Trophoblast cell (in vitro differentiated cells and primary cell): ENCODE results near the gene RABAC1.

Experiments
- DNase-seq, 2 donors: peaks; one replicate each; pipeline ENCODE4 v3.0.0-alpha.2; 2016
- H2AFZ ChIP-seq: 2 replicates; pipeline ENCODE4 v1.6.1; 2013; ENCODE audit warnings: low read length, moderate library complexity, mild to moderate bottlenecking; ENCODE audit not compliant: insufficient read depth, poor library complexity
- H2AK5ac ChIP-seq: 2 replicates; pipeline ENCODE4 v1.6.1; 2013; ENCODE audit warnings: mild to moderate bottlenecking, low read length
- H2BK120ac ChIP-seq: 2 replicates; pipeline ENCODE4 v1.6.1; 2013; ENCODE audit warnings: low read length, mild to moderate bottlenecking, moderate library complexity; ENCODE audit not compliant: insufficient read depth, poor library complexity
- H2BK12ac ChIP-seq: 2 replicates; pipeline ENCODE4 v1.6.1; 2013; ENCODE audit warnings: mild to moderate bottlenecking, low read length, moderate library complexity
- H2BK5ac ChIP-seq: 2 replicates; pipeline ENCODE4 v1.6.1; 2013; ENCODE audit warnings: low read length, low read depth, moderate library complexity, mild to moderate bottlenecking; ENCODE audit not compliant: poor library complexity
- H3K14ac ChIP-seq: 2 replicates; pipeline ENCODE4 v1.6.1; 2013; ENCODE audit warnings: mild to moderate bottlenecking, low read length
- H3K18ac ChIP-seq: 2 replicates; pipeline ENCODE4 v1.6.1; 2013; ENCODE audit warnings: mild to moderate bottlenecking, low read length
- H3K23ac ChIP-seq: 2 replicates; pipeline ENCODE4 v1.6.1; 2013; ENCODE audit warnings: low read length
- H3K27ac ChIP-seq: 2 replicates; pipeline ENCODE4 v1.5.1; 2013; ENCODE audit warnings: low read depth, mild to moderate bottlenecking, inconsistent platforms, low read length, moderate library complexity
- H3K27me3 ChIP-seq: 2 replicates; pipeline ENCODE4 v1.6.1; 2013; ENCODE audit warnings: inconsistent platforms, mild to moderate bottlenecking, low read length, moderate library complexity; ENCODE audit not compliant: insufficient read depth
- H3K36me3 ChIP-seq, 2 experiments: 1 replicate in 1 of 2; 2 replicates in 1 of 2; pipeline ENCODE4 v1.6.1; 2013; ENCODE audit warnings: low read length in 2 of 2, mild to moderate bottlenecking in 2 of 2, moderate library complexity in 1 of 2; ENCODE audit not compliant: insufficient read depth in 2 of 2, control insufficient read depth in 1 of 2
- H3K4ac ChIP-seq: 2 replicates; pipeline ENCODE4 v1.6.1; 2013; ENCODE audit warnings: low read depth, mild to moderate bottlenecking, low read length, moderate library complexity
- H3K4me1 ChIP-seq, 2 experiments: 1 replicate in 1 of 2; 2 replicates in 1 of 2; pipeline ENCODE4 v1.6.1; 2013; ENCODE audit warnings: low read length in 2 of 2, mild to moderate bottlenecking in 2 of 2, moderate library complexity in 1 of 2; ENCODE audit not compliant: insufficient read depth in 2 of 2, control insufficient read depth in 1 of 2
- H3K4me2 ChIP-seq: 2 replicates; pipeline ENCODE4 v1.6.1; 2013; ENCODE audit warnings: inconsistent platforms, mild to moderate bottlenecking, low read length, moderate library complexity
- H3K4me3 ChIP-seq: 2 replicates; pipeline ENCODE4 v1.5.1; 2013; ENCODE audit warnings: mild to moderate bottlenecking, low read depth, low read length, inconsistent platforms
- H3K79me1 ChIP-seq: one replicate; pipeline ENCODE4 v1.6.1; 2013; ENCODE audit warnings: low read length
- H3K79me2 ChIP-seq: 2 replicates; pipeline ENCODE4 v1.6.1; 2013; ENCODE audit warnings: low read length, mild to moderate bottlenecking; ENCODE audit not compliant: control insufficient read depth, insufficient read depth, poor library complexity
- H3K9ac ChIP-seq: 2 replicates; pipeline ENCODE4 v1.6.1; 2013; ENCODE audit warnings: mild to moderate bottlenecking, low read length
- H3K9me3 ChIP-seq: 2 replicates; pipeline ENCODE4 v1.6.1; 2013; ENCODE audit warnings: low read depth, mild to moderate bottlenecking, control low read depth, inconsistent platforms, low read length; ENCODE audit not compliant: insufficient read depth
- H4K12ac ChIP-seq: 2 replicates; pipeline ENCODE4 v1.6.1; 2013; ENCODE audit warnings: low read depth, mild to moderate bottlenecking, low read length, moderate library complexity
- H4K8ac ChIP-seq: 2 replicates; pipeline ENCODE4 v1.6.1; 2013; ENCODE audit warnings: low read depth, mild to moderate bottlenecking, low read length, moderate library complexity
- H4K91ac ChIP-seq: one replicate; pipeline ENCODE4 v1.6.1; 2013; ENCODE audit warnings: low read depth, mild to moderate bottlenecking, low read length, moderate library complexity
- WGBS: extraction: QIAGEN DNeasy Blood & Tissue Kit; methylation state at CpG from one replicate; pipeline ENCODE4 v1.1.7; 2013; ENCODE audit warnings: missing lambda C conversion rate; ENCODE audit not compliant: insufficient read length, insufficient coverage; ENCODE audit errors: extremely low coverage; 5-methylcytosine and 5-hydroxymethylcytosine counted together

Gene RABAC1

DNA sequence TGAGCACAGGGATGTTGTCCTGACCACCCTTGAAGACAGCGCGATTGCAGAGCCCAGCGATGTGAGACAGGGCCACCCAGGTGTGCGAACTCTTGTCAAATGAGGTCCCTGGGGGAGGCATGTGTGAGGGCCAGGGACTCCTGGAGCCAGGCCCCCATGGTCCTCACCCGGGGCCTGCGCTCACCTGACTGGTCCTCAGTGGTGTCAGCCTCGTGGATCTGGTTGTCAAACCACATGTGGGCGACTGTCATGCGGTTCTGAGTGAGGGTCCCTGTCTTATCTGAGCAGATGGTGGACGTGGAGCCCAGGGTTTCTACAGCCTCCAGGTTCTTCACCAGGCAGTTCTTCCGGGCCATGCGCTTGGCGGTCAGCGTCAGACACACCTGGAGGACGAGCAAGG is 22.6 kb upstream of the RABAC1 start:
- H3K27ac ChIP-seq, result no peak overlapping the region
- no peaks in the 10 kb centered on the region for H3K79me2 ChIP-seq
- H3K4me2 ChIP-seq, result no peak overlapping the region
- H3K79me1 ChIP-seq, result no peaks in the 10 kb centered on the region
- no peak overlapping the region for H4K8ac ChIP-seq
- no peak overlapping the region for H2AFZ ChIP-seq
- H3K14ac ChIP-seq, result no peak overlapping the region
- no peak overlapping the region for H4K91ac ChIP-seq
- no peak for DNase-seq
- H3K27me3 ChIP-seq, result no peaks in the 10 kb centered on the region
- no peak overlapping the region for H2BK120ac ChIP-seq
- no CpG with 5 or more reads among the region's 15 CpGs for WGBS
- H3K18ac ChIP-seq, result no peak overlapping the region
- H2AK5ac ChIP-seq, result no peak overlapping the region
- H2BK5ac ChIP-seq, result no peak overlapping the region
- no peak overlapping the region for H3K4ac ChIP-seq
- H3K4me1 ChIP-seq, result no peaks in the 10 kb centered on the region
- no peak overlapping the region for H3K9ac ChIP-seq
- H2BK12ac ChIP-seq, result no peak overlapping the region
- no peaks in the 10 kb centered on the region for H3K36me3 ChIP-seq
- H3K9me3 ChIP-seq, result no peaks in the 10 kb centered on the region
- H4K12ac ChIP-seq, result no peak overlapping the region
- H3K23ac ChIP-seq, result no peak overlapping the region
- no peak overlapping the region for H3K4me3 ChIP-seq

GRCh38 chr19:41978470-41978869 is 19.3 kb upstream of the RABAC1 start:
- H3K4me3 ChIP-seq, result no peak overlapping the region
- no peak overlapping the region for H3K9ac ChIP-seq
- H2AFZ ChIP-seq, result no peak overlapping the region
- no peak overlapping the region for H3K4me2 ChIP-seq
- no peaks in the 10 kb centered on the region for H3K36me3 ChIP-seq
- no peak overlapping the region for H4K91ac ChIP-seq
- no peak overlapping the region for H3K4ac ChIP-seq
- peaks cover 2% of the 10 kb centered on the region for H3K9me3 ChIP-seq
- H3K18ac ChIP-seq, result no peak overlapping the region
- H3K23ac ChIP-seq, result no peak overlapping the region
- no peak overlapping the region for H2BK12ac ChIP-seq
- H3K14ac ChIP-seq, result no peak overlapping the region
- H4K8ac ChIP-seq, result no peak overlapping the region
- no CpG with 5 or more reads among the region's 17 CpGs for WGBS
- no peak overlapping the region for H2BK5ac ChIP-seq
- no peaks in the 10 kb centered on the region for H3K79me1 ChIP-seq
- no peaks in the 10 kb centered on the region for H3K27me3 ChIP-seq
- no peaks in the 10 kb centered on the region for H3K4me1 ChIP-seq
- no peak overlapping the region for H2AK5ac ChIP-seq
- no peak overlapping the region for H2BK120ac ChIP-seq
- H3K27ac ChIP-seq, result no peak overlapping the region
- no peak overlapping the region for H4K12ac ChIP-seq
- no peak for DNase-seq
- H3K79me2 ChIP-seq, result no peaks in the 10 kb centered on the region

- Histone ChIP-seq H4K91ac (no peak overlapping the region), H3K79me1 (no peaks in the 10 kb centered on the region), H3K36me3 (no peaks in the 10 kb centered on the region), H3K4me3 (peak overlapping the region; percentile 3), H3K14ac (no peak overlapping the region), H4K12ac (no peak overlapping the region), H3K79me2 (no peaks in the 10 kb centered on the region), H3K18ac (no peak overlapping the region), H3K27me3 (no peaks in the 10 kb centered on the region), H3K9me3 (peaks cover 2% of the 10 kb centered on the region), H3K4me2 (no peak overlapping the region), H3K4me1 (no peaks in the 10 kb centered on the region), H2BK120ac (no peak overlapping the region), H2BK5ac (no peak overlapping the region), H2AK5ac (no peak overlapping the region), H2BK12ac (no peak overlapping the region), H3K9ac (no peak overlapping the region), H3K4ac (no peak overlapping the region), H4K8ac (no peak overlapping the region), H2AFZ (no peak overlapping the region), H3K23ac (no peak overlapping the region), H3K27ac (no peak overlapping the region)
- WGBS, result no CpG with 5 or more reads among the region's 22 CpGs
- DNase-seq, result no peak
These were observed 18.8 kb upstream of the RABAC1 start for GRCh38 chr19:41977916-41978315.

- Histone ChIP-seq H3K4me3 (no peak overlapping the region), H4K8ac (no peak overlapping the region), H3K18ac (no peak overlapping the region), H3K4ac (no peak overlapping the region), H2BK12ac (no peak overlapping the region), H3K23ac (no peak overlapping the region), H3K27ac (no peak overlapping the region), H2AFZ (no peak overlapping the region), H3K79me2 (no peaks in the 10 kb centered on the region), H3K9me3 (peaks cover 2% of the 10 kb centered on the region), H3K36me3 (no peaks in the 10 kb centered on the region), H3K4me1 (no peaks in the 10 kb centered on the region), H4K91ac (no peak overlapping the region), H4K12ac (peak overlapping the region; percentile 36), H3K9ac (no peak overlapping the region), H2BK120ac (no peak overlapping the region), H3K79me1 (no peaks in the 10 kb centered on the region), H3K14ac (no peak overlapping the region), H2AK5ac (no peak overlapping the region), H3K4me2 (no peak overlapping the region), H2BK5ac (no peak overlapping the region), H3K27me3 (no peaks in the 10 kb centered on the region)
- no peak for DNase-seq
- WGBS, result no CpG with 5 or more reads among the region's 8 CpGs
These were observed 15.5 kb upstream of the RABAC1 start for GRCh38 chr19:41974652-41975051.
